ENCODE measurements around the gene F10. TPM values are rescaled to one million over a fixed set of nuclear protein-coding genes. Genes with fewer than 3 reads are reported as not detected.

F10 gene
- total RNA-seq, 1 donor from 2014 or later, result not detected

DNA sequence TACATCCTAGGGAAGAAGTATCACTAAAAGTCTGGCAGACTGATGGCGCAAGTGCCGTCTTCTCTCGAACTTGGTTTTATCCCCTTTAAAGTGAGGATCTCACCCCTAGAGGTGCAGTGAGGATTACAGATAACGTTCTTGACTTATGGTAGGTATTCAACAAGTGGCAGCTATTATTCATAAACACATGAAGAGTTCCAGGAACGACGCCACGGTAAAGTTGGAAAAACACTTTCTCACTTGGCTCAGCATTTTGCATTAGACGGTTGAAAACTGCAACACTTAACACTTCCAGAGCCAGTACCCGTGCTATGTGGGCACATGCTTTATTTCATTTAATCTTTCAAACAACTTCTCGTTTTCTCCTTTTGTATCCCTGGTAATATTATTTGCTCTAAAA lies 44.6 kb downstream of the F10 start:
- Mint-ChIP-seq H3K27me3 (ENCODE audit: insufficient read depth) (no peaks in the 10 kb centered on the region), H3K4me1 (ENCODE audit: low read depth) (peaks cover 15% of the 10 kb centered on the region), H3K9me3 (no peaks in the 10 kb centered on the region), H3K36me3 (ENCODE audit: low read depth) (peaks cover 18% of the 10 kb centered on the region), H3K27ac (no peak overlapping the region), H3K4me3 (no peak overlapping the region)
- intact Hi-C loops (cut with micrococcal nuclease), result no loop called here
- no peak for DNase-seq (ENCODE audit: low spot score)

DNA sequence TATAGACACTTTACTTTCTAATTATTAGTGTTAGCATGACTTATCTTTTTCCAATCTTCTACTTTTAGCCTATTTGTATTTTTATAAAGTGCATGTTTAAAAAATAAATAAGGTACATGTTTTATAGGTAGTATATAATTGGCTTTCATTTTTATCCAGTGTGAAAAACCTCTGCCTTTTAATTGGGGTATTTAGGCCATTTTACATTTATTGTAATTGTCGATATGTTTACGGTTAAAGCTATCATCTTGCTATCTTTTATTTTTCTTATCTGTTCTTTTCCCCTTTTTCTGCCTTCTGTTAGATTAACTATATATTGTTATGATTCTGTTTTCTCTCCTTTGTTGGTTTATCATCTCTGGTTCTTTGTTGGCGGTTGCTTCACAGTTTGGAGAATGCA lies 45.0 kb downstream of the F10 start:
- H3K27ac Mint-ChIP-seq, result no peak overlapping the region
- intact Hi-C loops (cut with micrococcal nuclease), result no loop called here
- no peak overlapping the region for H3K4me3 Mint-ChIP-seq
- peaks cover 18% of the 10 kb centered on the region for H3K36me3 Mint-ChIP-seq (ENCODE audit: low read depth)
- no peaks in the 10 kb centered on the region for H3K9me3 Mint-ChIP-seq
- H3K4me1 Mint-ChIP-seq (ENCODE audit: low read depth), result peaks cover 15% of the 10 kb centered on the region
- DNase-seq (ENCODE audit: low spot score), result no peak
- H3K27me3 Mint-ChIP-seq (ENCODE audit: insufficient read depth), result no peaks in the 10 kb centered on the region

- Mint-ChIP-seq H3K27ac (no peak overlapping the region), H3K27me3 (ENCODE audit: insufficient read depth) (no peaks in the 10 kb centered on the region), H3K9me3 (no peaks in the 10 kb centered on the region), H3K4me1 (ENCODE audit: low read depth) (peaks cover 13% of the 10 kb centered on the region), H3K4me3 (no peak overlapping the region), H3K36me3 (ENCODE audit: low read depth) (peaks cover 18% of the 10 kb centered on the region)
- intact Hi-C loops (cut with micrococcal nuclease), result no loop called here
- no peak for DNase-seq (ENCODE audit: low spot score)
Measured at GRCh38 chr13:113168211-113168610, 45.6 kb downstream of the F10 start.

GRCh38 chr13:113169277-113170272 lies 47.0 kb downstream of the F10 start:
- Mint-ChIP-seq H3K4me3 (no peak overlapping the region), H3K4me1 (ENCODE audit: low read depth) (peaks cover 9% of the 10 kb centered on the region), H3K27me3 (ENCODE audit: insufficient read depth) (no peaks in the 10 kb centered on the region), H3K36me3 (ENCODE audit: low read depth) (peaks cover 23% of the 10 kb centered on the region), H3K27ac (no peak overlapping the region), H3K9me3 (no peaks in the 10 kb centered on the region)
- intact Hi-C loops (cut with micrococcal nuclease), result no loop called here
- DNase-seq (ENCODE audit: low spot score), result no peak

DNA sequence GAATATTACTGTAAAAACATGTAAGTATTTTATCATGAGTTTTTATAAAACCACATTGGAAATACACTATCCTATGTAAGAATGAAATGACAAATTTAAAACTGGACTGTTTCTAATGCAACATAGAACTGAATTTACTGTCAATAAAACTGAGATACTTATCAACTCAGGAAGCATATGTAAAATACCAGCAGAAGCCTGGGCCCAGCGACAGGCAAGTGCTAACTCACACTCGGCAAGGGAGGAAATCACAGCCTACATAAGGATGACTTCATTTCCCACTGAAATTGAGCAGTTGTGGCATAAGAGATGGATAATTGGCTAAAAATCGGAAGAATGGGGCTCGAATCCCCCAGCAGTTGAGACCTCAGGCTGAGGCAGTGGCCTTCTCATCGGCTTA lies 47.9 kb downstream of the F10 start:
- H3K4me3 Mint-ChIP-seq, result no peak overlapping the region
- peaks cover 14% of the 10 kb centered on the region for H3K4me1 Mint-ChIP-seq (ENCODE audit: low read depth)
- no peaks in the 10 kb centered on the region for H3K27me3 Mint-ChIP-seq (ENCODE audit: insufficient read depth)
- H3K9me3 Mint-ChIP-seq, result no peaks in the 10 kb centered on the region
- intact Hi-C loops (cut with micrococcal nuclease), result no loop called here
- DNase-seq (ENCODE audit: low spot score), result no peak
- H3K27ac Mint-ChIP-seq, result no peak overlapping the region
- peaks cover 30% of the 10 kb centered on the region for H3K36me3 Mint-ChIP-seq (ENCODE audit: low read depth)

GRCh38 chr13:113171250-113172125 lies 48.9 kb downstream of the F10 start:
- DNase-seq (ENCODE audit: low spot score), result no peak
- Mint-ChIP-seq H3K9me3 (no peaks in the 10 kb centered on the region), H3K4me3 (no peak overlapping the region), H3K27ac (no peak overlapping the region), H3K36me3 (ENCODE audit: low read depth) (peaks cover 40% of the 10 kb centered on the region), H3K4me1 (ENCODE audit: low read depth) (peaks cover 23% of the 10 kb centered on the region), H3K27me3 (ENCODE audit: insufficient read depth) (no peaks in the 10 kb centered on the region)
- intact Hi-C loops (cut with micrococcal nuclease), result no loop called here

GRCh38 chr13:113172419-113172926 lies 49.9 kb downstream of the F10 start:
- Mint-ChIP-seq H3K27me3 (ENCODE audit: insufficient read depth) (no peaks in the 10 kb centered on the region), H3K9me3 (no peaks in the 10 kb centered on the region), H3K4me3 (no peak overlapping the region), H3K36me3 (ENCODE audit: low read depth) (peaks cover 40% of the 10 kb centered on the region), H3K4me1 (ENCODE audit: low read depth) (peaks cover 24% of the 10 kb centered on the region), H3K27ac (no peak overlapping the region)
- DNase-seq (ENCODE audit: low spot score), result no peak
- intact Hi-C loops (cut with micrococcal nuclease), result no loop called here

- H3K36me3 Mint-ChIP-seq (ENCODE audit: low read depth), result peaks cover 53% of the 10 kb centered on the region
- no peak for DNase-seq (ENCODE audit: low spot score)
- intact Hi-C loops (cut with micrococcal nuclease), result no loop called here
- peak overlapping the region; percentile 79 for H3K27ac Mint-ChIP-seq
- H3K9me3 Mint-ChIP-seq, result no peaks in the 10 kb centered on the region
- peak overlapping the region; percentile 23 for H3K4me3 Mint-ChIP-seq
- no peaks in the 10 kb centered on the region for H3K27me3 Mint-ChIP-seq (ENCODE audit: insufficient read depth)
- peaks cover 44% of the 10 kb centered on the region for H3K4me1 Mint-ChIP-seq (ENCODE audit: low read depth)
Measured at GRCh38 chr13:113176280-113176679, 53.7 kb downstream of the F10 start.

GRCh38 chr13:113176822-113177221 lies 54.2 kb downstream of the F10 start:
- peaks cover 44% of the 10 kb centered on the region for H3K4me1 Mint-ChIP-seq (ENCODE audit: low read depth)
- no peak overlapping the region for H3K27ac Mint-ChIP-seq
- H3K36me3 Mint-ChIP-seq (ENCODE audit: low read depth), result peaks cover 56% of the 10 kb centered on the region
- no peak overlapping the region for H3K4me3 Mint-ChIP-seq
- intact Hi-C loops (cut with micrococcal nuclease), result no loop called here
- no peak for DNase-seq (ENCODE audit: low spot score)
- no peaks in the 10 kb centered on the region for H3K27me3 Mint-ChIP-seq (ENCODE audit: insufficient read depth)
- no peaks in the 10 kb centered on the region for H3K9me3 Mint-ChIP-seq

DNA sequence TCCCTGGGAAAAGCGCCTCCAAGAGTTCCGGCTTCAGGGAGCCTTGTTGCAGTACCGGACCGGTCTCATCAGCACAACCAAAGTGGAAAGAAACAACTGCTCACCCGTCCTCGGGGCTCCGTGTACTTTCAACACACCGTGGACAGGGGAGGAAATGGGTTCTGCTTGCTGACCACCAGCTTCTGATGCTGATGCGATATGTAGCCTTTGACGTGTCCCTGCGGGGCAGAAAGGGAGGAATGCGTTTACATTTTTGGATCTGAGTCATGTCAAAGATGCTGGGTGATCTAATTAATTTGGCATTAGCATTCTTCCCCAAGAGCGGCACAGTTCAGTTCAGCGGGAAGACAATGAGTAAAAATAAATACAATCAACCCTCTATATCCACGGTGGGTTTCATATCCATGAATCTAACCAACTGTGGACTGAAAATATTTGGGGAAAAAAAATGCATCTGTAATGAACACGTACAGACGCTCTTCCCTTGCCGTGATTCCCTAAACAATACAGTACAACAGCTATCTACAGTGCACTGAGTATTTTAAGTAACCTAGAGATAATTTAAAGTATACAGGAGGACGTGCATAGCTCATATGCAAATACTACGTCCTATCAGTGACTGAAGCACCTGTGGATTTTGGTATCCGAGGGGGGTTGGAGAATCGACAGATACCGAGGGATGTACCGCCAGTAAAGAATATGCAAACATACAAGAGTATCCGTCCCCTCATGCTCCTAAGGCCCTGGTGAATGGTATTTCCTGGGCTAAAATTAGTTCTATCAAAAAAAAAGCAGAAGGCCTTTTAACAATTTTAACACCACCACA lies 55.7 kb downstream of the F10 start:
- intact Hi-C loops (cut with micrococcal nuclease), result no loop called here
- Mint-ChIP-seq H3K27ac (no peak overlapping the region), H3K4me1 (ENCODE audit: low read depth) (peaks cover 48% of the 10 kb centered on the region), H3K27me3 (ENCODE audit: insufficient read depth) (no peaks in the 10 kb centered on the region), H3K4me3 (no peak overlapping the region), H3K36me3 (ENCODE audit: low read depth) (peaks cover 64% of the 10 kb centered on the region), H3K9me3 (no peaks in the 10 kb centered on the region)
- no peak for DNase-seq (ENCODE audit: low spot score)

GRCh38 chr13:113178896-113179167 lies 56.2 kb downstream of the F10 start:
- no peak overlapping the region for H3K27ac Mint-ChIP-seq
- H3K36me3 Mint-ChIP-seq (ENCODE audit: low read depth), result peaks cover 68% of the 10 kb centered on the region
- H3K4me3 Mint-ChIP-seq, result no peak overlapping the region
- peaks cover 48% of the 10 kb centered on the region for H3K4me1 Mint-ChIP-seq (ENCODE audit: low read depth)
- H3K9me3 Mint-ChIP-seq, result no peaks in the 10 kb centered on the region
- intact Hi-C loops (cut with micrococcal nuclease), result no loop called here
- DNase-seq (ENCODE audit: low spot score), result no peak
- H3K27me3 Mint-ChIP-seq (ENCODE audit: insufficient read depth), result no peaks in the 10 kb centered on the region

DNA sequence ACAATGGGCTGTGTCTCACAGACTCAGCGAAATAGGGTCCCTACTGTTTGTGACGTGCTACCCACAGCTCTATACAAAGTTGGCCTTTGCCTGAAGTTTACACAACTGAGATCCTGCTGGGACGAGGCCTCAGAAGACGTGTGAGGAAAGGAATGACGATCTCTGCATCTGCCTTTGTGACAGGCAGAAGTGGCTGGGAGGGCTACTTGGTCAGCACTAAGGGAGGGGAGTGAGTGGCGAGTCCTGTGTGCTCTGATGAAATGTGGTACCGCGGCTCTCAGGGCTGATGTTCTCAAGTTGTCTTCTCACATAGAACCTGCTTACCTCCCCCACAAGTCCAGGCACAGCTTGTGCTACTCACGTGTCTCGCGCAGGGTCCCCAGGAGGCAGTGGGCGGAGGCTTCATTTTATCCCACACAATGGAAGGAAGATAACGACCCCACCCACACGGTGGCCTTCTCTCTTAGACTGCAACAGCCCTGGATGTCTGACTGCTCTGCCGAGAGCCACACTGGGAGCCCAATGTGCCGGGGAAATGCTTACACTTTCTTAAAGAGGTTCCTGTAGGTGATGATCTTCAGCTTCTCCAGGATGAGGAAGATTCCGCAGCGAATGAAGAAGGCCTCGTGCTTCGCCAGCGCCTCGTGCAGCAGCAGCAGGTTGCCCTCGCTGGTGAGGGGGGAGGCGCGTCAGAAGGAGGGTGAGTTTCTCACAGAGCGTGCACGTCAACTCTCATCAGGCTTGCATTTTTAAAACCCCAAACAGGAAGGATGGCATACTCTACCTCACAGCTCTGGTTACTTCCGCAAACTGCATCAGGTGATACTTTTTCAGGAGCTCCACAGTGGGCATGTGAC lies 57.0 kb downstream of the F10 start:
- intact Hi-C loops (cut with micrococcal nuclease), result no loop called here
- Mint-ChIP-seq H3K9me3 (no peaks in the 10 kb centered on the region), H3K27ac (no peak overlapping the region), H3K4me3 (peak overlapping the region; percentile 5), H3K36me3 (ENCODE audit: low read depth) (peaks cover 63% of the 10 kb centered on the region), H3K27me3 (ENCODE audit: insufficient read depth) (no peaks in the 10 kb centered on the region), H3K4me1 (ENCODE audit: low read depth) (peaks cover 48% of the 10 kb centered on the region)
- no peak for DNase-seq (ENCODE audit: low spot score)
